Measurements from ENCODE around the gene NTM.
"Not testable (repeated sequence)": the region's sequence is repeated elsewhere in the genome, so short reads cannot be mapped to it uniquely, and the experiment has no call there.

NTM gene

GRCh38 chr11:132357811-132358572 lies 987.6 kb downstream of the NTM start:
- no peak for DNase-seq

- no peak for DNase-seq
Observed at GRCh38 chr11:132358573-132358953, 988.1 kb downstream of the NTM start.

- no peak for DNase-seq
Observed at GRCh38 chr11:132361011-132361550, 990.7 kb downstream of the NTM start.

GRCh38 chr11:132365650-132366049 lies 995.2 kb downstream of the NTM start:
- no peak for DNase-seq

- no peak for DNase-seq
Observed at GRCh38 chr11:132367293-132367692, 996.9 kb downstream of the NTM start.

GRCh38 chr11:132370114-132370513 lies 999.7 kb downstream of the NTM start:
- DNase-seq, result not testable (repeated sequence)

GRCh38 chr11:132373405-132374143 lies 1003.2 kb downstream of the NTM start:
- no peak for DNase-seq

GRCh38 chr11:132379540-132379939 lies 1009.1 kb downstream of the NTM start:
- no peak for DNase-seq
